NCI-H2107 treated with DMSO at 0.1 percent for 48 hours (cell line): ENCODE results near the gene ALOX5AP.
A peak's percentile ranks its signal among the peaks of the same experiment; 100 is the strongest.

Experiments
- DNase-seq: peaks from one replicate; lab custom pipeline; 2025; ENCODE audit not compliant: unreplicated experiment; lab: John Stamatoyannopoulos, UW

The ALOX5AP gene

GRCh38 chr13:30796631-30797601 lies 61.6 kb downstream of the ALOX5AP start:
- peak; percentile 41 for DNase-seq

GRCh38 chr13:30797847-30798535 lies 62.6 kb downstream of the ALOX5AP start:
- no peak for DNase-seq

- no peak for DNase-seq
Observed at GRCh38 chr13:30798776-30799355, 63.5 kb downstream of the ALOX5AP start.

- DNase-seq = no peak
Observed at GRCh38 chr13:30799356-30799824, 64.0 kb downstream of the ALOX5AP start.

- no peak for DNase-seq
Observed at GRCh38 chr13:30800107-30800506, 64.8 kb downstream of the ALOX5AP start.

- DNase-seq = no peak
Observed at GRCh38 chr13:30802501-30802900, 67.2 kb downstream of the ALOX5AP start.

- peak; percentile 37 for DNase-seq
Observed at GRCh38 chr13:30802953-30803478, 67.7 kb downstream of the ALOX5AP start.

GRCh38 chr13:30803749-30804148 lies 68.4 kb downstream of the ALOX5AP start:
- no peak for DNase-seq

- DNase-seq = no peak
Observed at GRCh38 chr13:30804474-30804873, 69.1 kb downstream of the ALOX5AP start.

- no peak for DNase-seq
Observed at GRCh38 chr13:30805132-30805537, 69.8 kb downstream of the ALOX5AP start.

GRCh38 chr13:30805603-30806011 lies 70.3 kb downstream of the ALOX5AP start:
- no peak for DNase-seq

GRCh38 chr13:30806784-30807183 lies 71.4 kb downstream of the ALOX5AP start:
- DNase-seq = no peak

GRCh38 chr13:30807392-30807791 lies 72.0 kb downstream of the ALOX5AP start:
- no peak for DNase-seq

- no peak for DNase-seq
Observed at GRCh38 chr13:30808600-30808999, 73.3 kb downstream of the ALOX5AP start.

GRCh38 chr13:30809787-30810186 lies 74.4 kb downstream of the ALOX5AP start:
- no peak for DNase-seq

GRCh38 chr13:30810261-30810701 lies 74.9 kb downstream of the ALOX5AP start:
- peak; percentile 50 for DNase-seq

- DNase-seq = peak; percentile 50
Observed at GRCh38 chr13:30810801-30811200, 75.5 kb downstream of the ALOX5AP start.
